HepG2 (cell line): ENCODE data around the gene IRF2. TPM values are rescaled to one million over a fixed set of nuclear protein-coding genes. Genes with fewer than 3 reads are reported as not detected.

Experiments used
- CBX2 ChIP-seq, 2 experiments: fragments of 200-600 bp in 1 of 2; sonication (generic); formaldehyde crosslinking in 1 of 2; IDR thresholded peaks; 2 replicates each; pipeline versions ENCODE4 v1.7.0 to v1.8.1; 2018 to 2022; ENCODE audit warnings: low read depth in 2 of 2, low read length in 1 of 2, mild to moderate bottlenecking in 1 of 2, missing genetic modification reagents in 1 of 2
- GATAD2A ChIP-seq: IDR thresholded peaks from 2 replicates; pipeline ENCODE4 v1.6.1; 2016
- GMEB1 ChIP-seq: sonication (generic); formaldehyde crosslinking; IDR thresholded peaks from 2 replicates; pipeline ENCODE4 v1.5.1; 2020; ENCODE audit warnings: missing genetic modification reagents, mild to moderate bottlenecking, borderline replicate concordance
- HNF4A ChIP-seq: sonication (generic); formaldehyde crosslinking; IDR thresholded peaks from 2 replicates; pipeline ENCODE4 v1.4.0; 2020; ENCODE audit warnings: missing genetic modification reagents
- IRF2 ChIP-seq: IDR thresholded peaks from 2 replicates; pipeline ENCODE4 v1.6.1; 2018; ENCODE audit warnings: missing genetic modification reagents, missing compliant biosample characterization
- MED1 ChIP-seq: sonication (generic); formaldehyde crosslinking; IDR thresholded peaks from 2 replicates; pipeline ENCODE4 v1.4.0; 2020; ENCODE audit warnings: missing genetic modification reagents
- PATZ1 ChIP-seq: sonication (generic); formaldehyde crosslinking; IDR thresholded peaks from 2 replicates; pipeline ENCODE4 v1.4.0; 2020; ENCODE audit warnings: missing genetic modification reagents
- POGK ChIP-seq: sonication (generic); formaldehyde crosslinking; conservative IDR thresholded peaks from 2 replicates; pipeline ENCODE4 v1.8.0; 2022; ENCODE audit warnings: mild to moderate bottlenecking, moderate library complexity, missing genetic modification reagents
- RFXAP ChIP-seq: sonication (generic); formaldehyde crosslinking; IDR thresholded peaks from 2 replicates; pipeline ENCODE4 v1.4.0; 2020; ENCODE audit warnings: missing genetic modification reagents, borderline replicate concordance
- TSC22D2 ChIP-seq: sonication (generic); formaldehyde crosslinking; IDR thresholded peaks from 2 replicates; pipeline ENCODE4 v1.5.1; 2020; ENCODE audit warnings: missing genetic modification reagents, mild to moderate bottlenecking, borderline replicate concordance
- ZMYM4 ChIP-seq: sonication (generic); formaldehyde crosslinking; IDR thresholded peaks from 2 replicates; pipeline ENCODE4 v1.8.1; 2023; ENCODE audit warnings: mild to moderate bottlenecking, missing genetic modification reagents
- ZNF101 ChIP-seq: sonication (generic); formaldehyde crosslinking; IDR thresholded peaks from 2 replicates; pipeline ENCODE4 v1.4.0; 2020; ENCODE audit warnings: mild to moderate bottlenecking, low read depth, missing genetic modification reagents, borderline replicate concordance
- ZNF484 ChIP-seq: sonication (generic); formaldehyde crosslinking; IDR thresholded peaks from 2 replicates; pipeline ENCODE4 v1.5.1; 2020; ENCODE audit warnings: mild to moderate bottlenecking, low read depth, missing genetic modification reagents, borderline replicate concordance
- ZNF543 ChIP-seq: sonication (generic); formaldehyde crosslinking; IDR thresholded peaks from 2 replicates; pipeline ENCODE4 v1.4.0; 2020; ENCODE audit warnings: mild to moderate bottlenecking, missing genetic modification reagents
- ZNF577 ChIP-seq: sonication (generic); formaldehyde crosslinking; IDR thresholded peaks from 2 replicates; pipeline ENCODE4 v1.4.0; 2020; ENCODE audit warnings: mild to moderate bottlenecking, low read depth, missing genetic modification reagents, borderline replicate concordance
- ZNF687 ChIP-seq: sonication (generic); formaldehyde crosslinking; IDR thresholded peaks from 2 replicates; pipeline ENCODE4 v1.5.1; 2020; ENCODE audit warnings: mild to moderate bottlenecking, missing genetic modification reagents, moderate library complexity
- ZNF841 ChIP-seq: sonication (generic); formaldehyde crosslinking; IDR thresholded peaks from 2 replicates; pipeline ENCODE4 v1.8.1; 2023; ENCODE audit warnings: missing genetic modification reagents, borderline replicate concordance
- polyA plus RNA-seq, 8 experiments: library from polyadenylated mRNA; depleted of rRNA in 3 of 8; stranded (reverse) in 7 of 8; unstranded in 1 of 8; fragments of >200 nt; fragmentation: Illumina TruSeq in 4 of 8; extraction: Trizol in 4 of 8; gene quantifications; 2 replicates each; pipeline versions ENCODE4 v1.2.1 to v1.2.3, GENCODE V29; 2011 to 2016; ENCODE audit warnings: low read depth in 4 of 8, missing spikeins in 1 of 8, mixed read lengths in 1 of 8; ENCODE audit not compliant: insufficient read depth in 1 of 8
- total RNA-seq, 5 experiments: library from RNA; depleted of rRNA; stranded (reverse); fragments of >200 nt; fragmentation: Illumina TruSeq; extraction: Trizol; gene quantifications; 2 replicates each; pipeline ENCODE4 v1.2.3, GENCODE V29; 2016; ENCODE audit warnings: low read depth in 1 of 5

Gene IRF2
- total and polyA plus RNA-seq, 2 of the 13 experiments (the other 11 are each of a cell fraction or from before 2014, with no cell fraction given) = 15.5 to 28.8 TPM

- TF ChIP-seq ZNF687 (CRISPR knock-in tag) = peak; percentile 88
- peak; percentile 19; the same call in 1 of the 2 replicates for TF ChIP-seq GMEB1 (CRISPR knock-in tag)
- TF ChIP-seq ZNF101 (CRISPR knock-in tag) = 0 out of 2 replicates have a peak, but pooled peaks have one; percentile 57
- no peak for TF ChIP-seq RFXAP (CRISPR knock-in tag)
- TF ChIP-seq ZNF577 (CRISPR knock-in tag) = no peak
- TF ChIP-seq GATAD2A (CRISPR knock-in tag) = peak; percentile 37
- TF ChIP-seq TSC22D2 (CRISPR knock-in tag) = no peak
- TF ChIP-seq POGK = peak; percentile 41; the same call in 1 of the 2 replicates
- TF ChIP-seq ZNF543 (CRISPR knock-in tag) = 0 out of 2 replicates have a peak, but pooled peaks have one; percentile 55
- TF ChIP-seq PATZ1 = peak; percentile 48; the same call in 1 of the 2 replicates
- no peak for TF ChIP-seq CBX2 (IDR thresholded peaks at IDR 0.05; ENCODE audit: low read depth, low read length)
- 0 out of 2 replicates have a peak, but pooled peaks have one; percentile 80 for TF ChIP-seq CBX2 (CRISPR knock-in tag; IDR thresholded peaks at IDR 0.05; ENCODE audit: low read depth)
- TF ChIP-seq IRF2 (CRISPR knock-in tag) = 0 out of 2 replicates have a peak, but pooled peaks have one; percentile 3
- TF ChIP-seq HNF4A (CRISPR knock-in tag) = peak; percentile 80
- TF ChIP-seq ZNF484 (CRISPR knock-in tag) = no peak
- TF ChIP-seq MED1 (CRISPR knock-in tag) = 0 out of 2 replicates have a peak, but pooled peaks have one; percentile 34
- no peak for TF ChIP-seq ZNF841 (CRISPR knock-in tag)
- peak; percentile 64 for TF ChIP-seq ZMYM4 (CRISPR knock-in tag)
Observed at GRCh38 chr4:184439856-184440594, 34.3 kb downstream of the IRF2 start (continued).
